H9 (cell line): ENCODE results near the gene NFKB1. TPM values are rescaled to one million over a fixed set of nuclear protein-coding genes. Genes with fewer than 3 reads are reported as not detected.

Experiments
- DNase-seq: peaks from one replicate; pipeline ENCODE4 v3.0.0-alpha.2; 2017
- H2AFZ ChIP-seq: one replicate; pipeline ENCODE4 v1.6.1; 2013; ENCODE audit warnings: mild to moderate bottlenecking, low read length, control low read depth, moderate library complexity
- H2AK5ac ChIP-seq: 2 replicates; pipeline ENCODE4 v1.6.1; 2013; ENCODE audit warnings: low read length, control low read depth, mixed read lengths; ENCODE audit not compliant: insufficient read length
- H2BK120ac ChIP-seq: one replicate; pipeline ENCODE4 v1.6.1; 2013; ENCODE audit warnings: low read depth, mild to moderate bottlenecking, low read length, control low read depth, inconsistent platforms; ENCODE audit not compliant: poor library complexity, severe bottlenecking
- H2BK12ac ChIP-seq: 2 replicates; pipeline ENCODE4 v1.6.1; 2013; ENCODE audit warnings: low read length, control low read depth, mixed read lengths, low read depth; ENCODE audit not compliant: insufficient read length
- H2BK15ac ChIP-seq: 2 replicates; pipeline ENCODE4 v1.6.1; 2013; ENCODE audit warnings: low read depth, low read length, control low read depth
- H2BK20ac ChIP-seq: one replicate; pipeline ENCODE4 v1.6.1; 2013; ENCODE audit warnings: low read depth, mild to moderate bottlenecking, low read length, control low read depth, inconsistent platforms; ENCODE audit not compliant: poor library complexity, severe bottlenecking
- H2BK5ac ChIP-seq: 2 replicates; pipeline ENCODE4 v1.6.1; 2013; ENCODE audit warnings: low read length, control low read depth, mixed read lengths; ENCODE audit not compliant: insufficient read length
- H3K14ac ChIP-seq: 2 replicates; pipeline ENCODE4 v1.6.1; 2013; ENCODE audit warnings: low read length, control low read depth; ENCODE audit not compliant: insufficient read depth
- H3K18ac ChIP-seq: 2 replicates; pipeline ENCODE4 v1.6.1; 2013; ENCODE audit warnings: low read depth, mild to moderate bottlenecking, mixed read lengths, low read length, control low read depth; ENCODE audit not compliant: insufficient read length
- H3K23ac ChIP-seq: 2 replicates; pipeline ENCODE4 v1.6.1; 2013; ENCODE audit warnings: low read length, control low read depth, mixed read lengths, low read depth; ENCODE audit not compliant: insufficient read length
- H3K23me2 ChIP-seq: 2 replicates; pipeline ENCODE4 v1.6.1; 2013; ENCODE audit warnings: low read depth, mild to moderate bottlenecking, mixed read lengths, low read length, control low read depth; ENCODE audit not compliant: insufficient read length, poor library complexity, severe bottlenecking
- H3K27ac ChIP-seq: 2 replicates; pipeline ENCODE4 v1.5.1; 2013; ENCODE audit warnings: low read length, control low read depth, mixed read lengths, low read depth; ENCODE audit not compliant: insufficient read length
- H3K27me3 ChIP-seq: 2 replicates; pipeline ENCODE4 v1.6.1; 2013; ENCODE audit warnings: low read length, control low read depth, inconsistent platforms; ENCODE audit not compliant: insufficient read depth
- H3K4ac ChIP-seq: 2 replicates; pipeline ENCODE4 v1.6.1; 2013; ENCODE audit warnings: low read depth, mild to moderate bottlenecking, control low read depth, inconsistent platforms, low read length, moderate library complexity
- H3K4me1 ChIP-seq: 2 replicates; pipeline ENCODE4 v1.6.1; 2013; ENCODE audit warnings: low read length, control low read depth, inconsistent platforms; ENCODE audit not compliant: insufficient read depth
- H3K4me2 ChIP-seq: 2 replicates; pipeline ENCODE4 v1.6.1; 2013; ENCODE audit warnings: low read length, control low read depth, mixed read lengths; ENCODE audit not compliant: insufficient read length, insufficient read depth
- H3K56ac ChIP-seq: 2 replicates; pipeline ENCODE4 v1.6.1; 2013; ENCODE audit warnings: low read depth, mild to moderate bottlenecking, mixed read lengths, low read length, control low read depth; ENCODE audit not compliant: insufficient read length
- H3K79me1 ChIP-seq: 2 replicates; pipeline ENCODE4 v1.6.1; 2013; ENCODE audit warnings: low read depth, mild to moderate bottlenecking, moderate library complexity, low read length, control low read depth, inconsistent platforms; ENCODE audit not compliant: insufficient read depth, poor library complexity, severe bottlenecking
- H3K79me2 ChIP-seq: 2 replicates; pipeline ENCODE4 v1.6.1; 2013; ENCODE audit warnings: low read length, control low read depth, inconsistent platforms; ENCODE audit not compliant: insufficient read depth
- H3K9ac ChIP-seq: 2 replicates; pipeline ENCODE4 v1.6.1; 2013; ENCODE audit warnings: low read length, control low read depth, mixed read lengths; ENCODE audit not compliant: insufficient read length; ENCODE audit errors: extremely low read depth
- H3K9me3 ChIP-seq: one replicate; pipeline ENCODE4 v1.6.1; 2013; ENCODE audit warnings: low read depth, low read length, inconsistent platforms; ENCODE audit not compliant: control insufficient read depth
- H3T11ph ChIP-seq: one replicate; pipeline ENCODE4 v1.6.1; 2013; ENCODE audit warnings: mild to moderate bottlenecking, low read length, control low read depth, inconsistent platforms
- H4K20me1 ChIP-seq: one replicate; pipeline ENCODE4 v1.6.1; 2013; ENCODE audit not compliant: control insufficient read depth, insufficient read length, insufficient read depth
- H4K5ac ChIP-seq: 2 replicates; pipeline ENCODE4 v1.6.1; 2013; ENCODE audit warnings: low read depth, mild to moderate bottlenecking, mixed read lengths, low read length, control low read depth; ENCODE audit not compliant: insufficient read length
- H4K8ac ChIP-seq: replicated peaks from 2 replicates; pipeline ENCODE4 v1.6.1; 2013; ENCODE audit warnings: low read length, control low read depth, mixed read lengths, low read depth; ENCODE audit not compliant: insufficient read length
- H4K91ac ChIP-seq: 2 replicates; pipeline ENCODE4 v1.6.1; 2013; ENCODE audit warnings: low read depth, mild to moderate bottlenecking, moderate library complexity, mixed read lengths, low read length, control low read depth; ENCODE audit not compliant: insufficient read length
- H3K27ac Mint-ChIP-seq, 3 experiments: 2 replicates in 2 of 3; 3 replicates in 1 of 3; pipeline ENCODE4 v1.8.0; 2020 to 2021; ENCODE audit warnings: mixed read lengths in 3 of 3, mild to moderate bottlenecking in 1 of 3, moderate library complexity in 1 of 3
- H3K27me3 Mint-ChIP-seq: 2 replicates; pipeline ENCODE4 v1.8.0; 2021; ENCODE audit warnings: low read depth, mild to moderate bottlenecking, moderate library complexity, mixed read lengths
- H3K36me3 Mint-ChIP-seq, 3 experiments: 2 replicates in 2 of 3; 3 replicates in 1 of 3; pipeline ENCODE4 v1.8.0; 2020 to 2021; ENCODE audit warnings: low read depth in 3 of 3, mixed read lengths in 3 of 3; ENCODE audit not compliant: insufficient read depth in 1 of 3
- H3K4me1 Mint-ChIP-seq, 2 experiments: 2 replicates each; pipeline ENCODE4 v1.8.0; 2020; ENCODE audit warnings: mixed read lengths in 2 of 2
- H3K4me3 Mint-ChIP-seq, 2 experiments: 2 replicates in 1 of 2; 3 replicates in 1 of 2; pipeline ENCODE4 v1.8.0; 2020 to 2021; ENCODE audit warnings: mild to moderate bottlenecking in 2 of 2, mixed read lengths in 2 of 2, moderate library complexity in 1 of 2
- H3K9me3 Mint-ChIP-seq, 2 experiments: 2 replicates in 1 of 2; 3 replicates in 1 of 2; pipeline ENCODE4 v1.8.0; 2020; ENCODE audit warnings: mild to moderate bottlenecking in 2 of 2, mixed read lengths in 2 of 2, moderate library complexity in 1 of 2
- CTCF ChIP-seq: fragments of 200-600 bp; sonication (generic); conservative IDR thresholded peaks from 3 replicates; pipeline ENCODE4 v1.8.0; 2021; ENCODE audit warnings: antibody characterized with exemption, mild to moderate bottlenecking
- WGBS: extraction: QIAGEN DNeasy Blood & Tissue Kit; methylation state at CpG from one replicate; pipeline ENCODE4 v1.1.7; 2013; ENCODE audit warnings: missing lambda C conversion rate, low lambda C conversion rate, mixed read lengths; ENCODE audit not compliant: insufficient read length; ENCODE audit errors: extremely low coverage; 5-methylcytosine and 5-hydroxymethylcytosine counted together
- total RNA-seq: library from RNA; stranded (reverse); gene quantifications from 2 replicates; pipeline ENCODE4 v1.2.1, GENCODE V29; 2021

The NFKB1 gene
- total RNA-seq, 1 experiment from 2014 or later = 5.7 TPM

DNA sequence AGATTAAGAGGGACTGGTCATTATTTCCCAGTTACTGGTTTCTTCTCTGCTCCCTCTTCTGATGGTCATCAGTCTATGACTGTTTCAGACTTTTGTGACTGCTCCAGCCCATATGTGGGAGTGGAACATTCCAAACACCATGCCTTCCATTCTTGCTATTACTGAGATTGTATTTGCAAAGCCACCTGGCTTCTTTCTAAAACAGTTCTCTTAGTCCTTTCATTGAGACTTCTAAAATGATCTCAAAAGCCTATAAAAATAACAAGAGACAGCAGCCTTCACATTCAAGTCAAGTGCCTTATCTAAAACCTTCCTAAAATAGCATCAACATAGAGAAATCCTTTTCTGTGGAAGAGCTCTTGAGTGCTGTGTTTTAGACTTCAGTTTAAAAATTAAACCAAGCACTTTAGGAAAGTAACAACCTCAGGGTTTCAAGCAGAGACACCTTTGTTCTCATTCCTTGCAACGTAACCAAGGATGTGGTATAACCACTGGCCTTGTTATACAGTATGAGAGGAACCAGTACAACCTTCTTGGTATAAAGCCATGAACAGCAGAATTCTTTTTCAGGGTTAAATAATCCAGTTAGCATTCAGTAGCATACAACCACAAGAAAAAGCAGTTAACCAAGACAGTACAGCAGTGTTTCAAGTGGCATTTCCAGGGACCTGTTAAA lies 97.1 kb downstream of the NFKB1 start:
- no peak overlapping the region for H3T11ph ChIP-seq
- no peak overlapping the region for H3K4me3 Mint-ChIP-seq

More for the DNA sequence above, 97.1 kb downstream of the NFKB1 start:
- H3K4me1 ChIP-seq = no peaks in the 10 kb centered on the region
- no peak for DNase-seq
- no peak overlapping the region for H2BK20ac ChIP-seq
- TF ChIP-seq CTCF = no peak
- H2BK120ac ChIP-seq = no peak overlapping the region
- no peak overlapping the region for H2AFZ ChIP-seq
- no CpG with 5 or more reads among the region's 1 CpG for WGBS
- Mint-ChIP-seq H3K27ac (no peak overlapping the region; a peak in 1 of 7 replicates), H3K27me3 (no peaks in the 10 kb centered on the region), H3K36me3 (peaks cover 0 to 3% (median 0%) of the 10 kb centered on the region in 3 experiments; a peak in 1 of 7 replicates), H3K4me1 (peaks cover 0 to 7% of the 10 kb centered on the region in 2 experiments; a peak in 1 of 4 replicates), H3K9me3 (no peaks in the 10 kb centered on the region)
- H3K4me2 ChIP-seq = no peak overlapping the region
- H2BK5ac ChIP-seq = no peak overlapping the region
- H3K9ac ChIP-seq = no peak overlapping the region
- H4K20me1 ChIP-seq = no peaks in the 10 kb centered on the region
- no peak overlapping the region for H2AK5ac ChIP-seq
- H3K14ac ChIP-seq = no peak overlapping the region
- no peak overlapping the region for H3K27ac ChIP-seq
- no peaks in the 10 kb centered on the region for H3K79me1 ChIP-seq
- no peaks in the 10 kb centered on the region for H3K23me2 ChIP-seq
- H3K23ac ChIP-seq = no peak overlapping the region
- H3K18ac ChIP-seq = no peak overlapping the region
- H4K91ac ChIP-seq = no peak overlapping the region
- H4K5ac ChIP-seq = no peak overlapping the region
- no peak overlapping the region for H3K4ac ChIP-seq
- no peak overlapping the region for H3K56ac ChIP-seq
- H3K9me3 ChIP-seq = no peaks in the 10 kb centered on the region
- no peaks in the 10 kb centered on the region for H3K79me2 ChIP-seq
- H3K27me3 ChIP-seq = no peaks in the 10 kb centered on the region
- H4K8ac ChIP-seq = no peak overlapping the region
- H2BK12ac ChIP-seq = no peak overlapping the region
- H2BK15ac ChIP-seq = no peak overlapping the region
